CD4-positive, CD25-positive, alpha-beta regulatory T cell (primary cell): ENCODE data around the gene KRTCAP3. TPM values are rescaled to one million over a fixed set of nuclear protein-coding genes. Genes with fewer than 3 reads are reported as not detected.

Source experiments
- polyA plus RNA-seq, 4 donors: library from polyadenylated mRNA; unstranded; fragments of 300-500 nt; fragmentation: Illumina TruSeq; gene quantifications; one replicate each; pipeline ENCODE4 v1.2.3, GENCODE V29; 2021
- total RNA-seq: library from RNA; stranded (reverse); gene quantifications from one replicate; pipeline ENCODE4 v1.2.3, GENCODE V29; 2022

Gene KRTCAP3
- total and polyA plus RNA-seq, 5 donors from 2014 or later = 2.0 to 10.0 (median 2.4) TPM

Other genes starting within 250 kb of the KRTCAP3 start
- 77.3 TPM for gene ATRAID, start 230.3 kb upstream of the KRTCAP3 start, total RNA-seq
- gene ATRAID, start 230.3 kb upstream of the KRTCAP3 start, polyA plus RNA-seq = 100 to 1,000 TPM; 338 to 375 (median 359) TPM
- gene SLC5A6, start 230.1 kb upstream of the KRTCAP3 start, total RNA-seq = 154 TPM
- gene SLC5A6, start 230.1 kb upstream of the KRTCAP3 start, polyA plus RNA-seq = 10 to 100 TPM; 15.5 to 18.5 (median 17.0) TPM
- gene CAD, start 225.0 kb upstream of the KRTCAP3 start, total RNA-seq = 27.4 TPM
- gene CAD, start 225.0 kb upstream of the KRTCAP3 start, polyA plus RNA-seq = 10 to 100 TPM; 12.2 to 18.4 (median 13.8) TPM
- 0.10 TPM for gene SLC30A3, start 179.3 kb upstream of the KRTCAP3 start, total RNA-seq
- gene SLC30A3, start 179.3 kb upstream of the KRTCAP3 start, polyA plus RNA-seq = under 1 TPM in 1 of 4 donors, not detected in 3; 0.05 TPM
- gene DNAJC5G, start 166.9 kb upstream of the KRTCAP3 start, total RNA-seq = not detected
- gene DNAJC5G, start 166.9 kb upstream of the KRTCAP3 start, polyA plus RNA-seq = not detected
- not detected for gene TRIM54, start 160.0 kb upstream of the KRTCAP3 start, total RNA-seq
- under 1 TPM in 1 of 4 donors, not detected in 3; 0.10 TPM for gene TRIM54, start 160.0 kb upstream of the KRTCAP3 start, polyA plus RNA-seq
- gene UCN, start 133.9 kb upstream of the KRTCAP3 start, total RNA-seq = 2.2 TPM
- under 1 TPM in 3 of 4 donors, not detected in 1; 0.24 to 0.79 (median 0.32) TPM for gene UCN, start 133.9 kb upstream of the KRTCAP3 start, polyA plus RNA-seq
- gene MPV17, start 119.3 kb upstream of the KRTCAP3 start, total RNA-seq = 56.7 TPM
- 100 to 1,000 TPM; 124 to 166 (median 133) TPM for gene MPV17, start 119.3 kb upstream of the KRTCAP3 start, polyA plus RNA-seq
- 52.8 TPM for gene GTF3C2, start 85.6 kb upstream of the KRTCAP3 start, total RNA-seq
- gene GTF3C2, start 85.6 kb upstream of the KRTCAP3 start, polyA plus RNA-seq = 10 to 100 TPM; 27.5 to 45.8 (median 35.3) TPM
- 33.2 TPM for gene EIF2B4, start 72.0 kb upstream of the KRTCAP3 start, total RNA-seq
- gene EIF2B4, start 72.0 kb upstream of the KRTCAP3 start, polyA plus RNA-seq = 10 to 100 TPM; 27.3 to 38.8 (median 34.5) TPM
- 85.5 TPM for gene SNX17, start 71.8 kb upstream of the KRTCAP3 start, total RNA-seq
- gene SNX17, start 71.8 kb upstream of the KRTCAP3 start, polyA plus RNA-seq = 100 to 1,000 TPM; 224 to 262 (median 243) TPM
- gene ZNF513, start 61.6 kb upstream of the KRTCAP3 start, total RNA-seq = 20.9 TPM
- 1 to 10 TPM; 1.4 to 4.9 (median 3.5) TPM for gene ZNF513, start 61.6 kb upstream of the KRTCAP3 start, polyA plus RNA-seq
- 73.7 TPM for gene PPM1G, start 32.8 kb upstream of the KRTCAP3 start, total RNA-seq
- 100 to 1,000 TPM; 116 to 144 (median 118) TPM for gene PPM1G, start 32.8 kb upstream of the KRTCAP3 start, polyA plus RNA-seq
- gene NRBP1, start 13.8 kb upstream of the KRTCAP3 start, total RNA-seq = 182 TPM
- 100 to 1,000 TPM in 3 of 4 donors, 10 to 100 TPM in 1; 87.1 to 122 (median 109) TPM for gene NRBP1, start 13.8 kb upstream of the KRTCAP3 start, polyA plus RNA-seq
- 10.3 TPM for gene IFT172, start 47.4 kb downstream of the KRTCAP3 start, total RNA-seq
- 1 to 10 TPM; 1.1 to 2.9 (median 1.4) TPM for gene IFT172, start 47.4 kb downstream of the KRTCAP3 start, polyA plus RNA-seq
- 0.39 TPM for gene FNDC4, start 52.8 kb downstream of the KRTCAP3 start, total RNA-seq
- gene FNDC4, start 52.8 kb downstream of the KRTCAP3 start, polyA plus RNA-seq = not detected
- not detected for gene GCKR, start 54.5 kb downstream of the KRTCAP3 start, total RNA-seq
- gene GCKR, start 54.5 kb downstream of the KRTCAP3 start, polyA plus RNA-seq = not detected
- 29.3 TPM for gene ZNF512, start 140.7 kb downstream of the KRTCAP3 start, total RNA-seq
- 10 to 100 TPM; 29.3 to 47.8 (median 39.6) TPM for gene ZNF512, start 140.7 kb downstream of the KRTCAP3 start, polyA plus RNA-seq
- 0.79 TPM for gene CCDC121, start 186.6 kb downstream of the KRTCAP3 start, total RNA-seq
- 1 to 10 TPM in 2 of 4 donors, under 1 TPM in 2; 0.49 to 2.4 (median 0.96) TPM for gene CCDC121, start 186.6 kb downstream of the KRTCAP3 start, polyA plus RNA-seq
- gene GPN1, start 186.7 kb downstream of the KRTCAP3 start, total RNA-seq = 27.8 TPM
- 10 to 100 TPM; 74.2 to 85.0 (median 76.4) TPM for gene GPN1, start 186.7 kb downstream of the KRTCAP3 start, polyA plus RNA-seq
- 51.4 TPM for gene SUPT7L, start 221.2 kb downstream of the KRTCAP3 start, total RNA-seq
- 10 to 100 TPM; 18.3 to 23.9 (median 20.9) TPM for gene SUPT7L, start 221.2 kb downstream of the KRTCAP3 start, polyA plus RNA-seq
- gene SLC4A1AP, start 221.5 kb downstream of the KRTCAP3 start, total RNA-seq = 20.8 TPM
- 10 to 100 TPM; 25.2 to 28.3 (median 26.7) TPM for gene SLC4A1AP, start 221.5 kb downstream of the KRTCAP3 start, polyA plus RNA-seq